NCI-H510A (cell line): ENCODE data around the gene GASK1A.

Source experiments
- DNase-seq: peaks from one replicate; lab custom pipeline; 2025; lab: John Stamatoyannopoulos, UW

The GASK1A gene

GRCh38 chr3:43014241-43014640 lies 35.1 kb downstream of the GASK1A start:
- DNase-seq, result no peak

DNA sequence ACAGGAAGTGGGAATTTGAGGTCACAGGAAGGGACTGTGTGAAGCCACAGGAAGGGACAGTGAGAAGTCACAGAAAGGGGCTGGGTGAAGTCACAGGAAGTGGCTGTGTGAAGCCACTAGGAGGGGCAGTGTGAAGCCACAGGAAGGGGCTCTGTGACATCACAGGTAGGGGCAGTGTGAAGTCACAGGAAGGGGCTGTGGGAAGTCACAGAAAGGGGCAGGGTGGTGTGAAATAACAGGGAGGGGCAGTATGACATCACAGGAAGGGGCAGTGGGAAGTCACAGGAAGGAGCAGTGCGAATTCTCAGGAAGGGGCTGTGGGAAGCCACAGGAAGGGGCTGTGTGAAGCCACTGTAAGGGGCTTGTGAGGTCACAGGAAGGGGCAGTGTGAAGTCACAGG lies 35.8 kb downstream of the GASK1A start:
- no peak for DNase-seq

GRCh38 chr3:43015572-43015971 lies 36.5 kb downstream of the GASK1A start:
- no peak for DNase-seq

DNA sequence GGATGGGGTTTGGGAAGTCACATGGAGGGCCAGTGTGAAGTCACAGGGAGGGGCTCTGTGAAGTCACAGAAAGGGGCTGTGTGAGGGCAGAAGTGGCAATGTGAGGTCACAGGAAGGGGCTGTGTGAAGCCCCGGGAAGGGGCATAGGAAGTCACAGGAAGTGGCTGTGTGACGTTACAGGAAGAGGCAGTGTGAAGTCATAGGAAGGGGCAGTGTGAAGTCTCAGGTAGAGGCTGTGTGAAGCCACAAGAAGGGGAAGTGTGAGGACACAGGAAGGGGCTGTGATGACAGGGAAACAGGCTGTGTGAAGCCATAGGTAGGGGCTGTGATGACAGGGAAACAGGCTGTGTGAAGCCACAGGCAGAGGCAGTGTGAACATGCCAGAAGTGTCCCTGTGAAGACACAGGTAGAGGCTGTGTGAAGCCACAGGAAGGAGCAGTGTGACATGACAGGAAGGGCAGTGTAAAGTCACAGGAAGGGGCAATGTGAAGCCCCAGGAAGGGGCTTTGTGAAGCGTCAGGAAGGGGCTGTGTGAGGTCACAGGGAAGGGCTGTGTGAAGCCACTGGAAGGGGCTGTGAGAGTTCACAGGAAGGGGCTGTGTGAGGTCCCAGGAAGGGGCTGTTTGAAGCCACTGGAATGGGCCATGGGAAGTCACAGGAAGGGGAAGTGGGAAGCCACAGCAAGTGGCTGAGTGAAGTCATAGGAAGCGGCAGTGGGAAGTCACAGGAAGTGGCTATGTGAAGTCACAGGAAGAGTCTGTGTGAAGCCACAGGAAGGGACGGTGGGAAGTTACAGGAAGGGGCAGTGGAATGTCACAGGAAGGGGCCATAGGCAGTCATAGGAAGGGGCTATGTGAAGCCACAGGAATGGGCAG lies 37.1 kb downstream of the GASK1A start:
- no peak for DNase-seq

DNA sequence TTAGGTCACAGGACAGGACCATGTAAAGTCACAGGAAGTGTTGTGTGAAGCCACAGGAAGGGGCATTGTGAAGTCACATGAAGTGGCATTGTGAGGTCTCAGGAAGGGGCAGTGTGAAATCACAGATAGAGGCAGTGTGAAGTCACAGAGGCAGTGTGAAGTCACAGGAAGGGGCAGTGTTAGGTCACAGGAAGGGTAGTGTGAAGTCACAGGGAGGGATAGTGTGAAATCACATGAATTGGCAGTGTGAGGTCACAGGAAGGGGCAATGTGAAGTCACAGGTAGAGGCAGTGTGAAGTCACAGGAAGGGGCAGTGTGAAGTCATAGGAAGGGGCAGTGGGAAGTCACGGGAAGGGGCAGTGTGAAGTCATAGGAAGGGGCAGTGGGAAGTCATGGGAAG lies 37.9 kb downstream of the GASK1A start:
- no peak for DNase-seq

- no peak for DNase-seq
Observed at GRCh38 chr3:43017593-43018195, 38.6 kb downstream of the GASK1A start.

GRCh38 chr3:43018246-43018645 lies 39.1 kb downstream of the GASK1A start:
- no peak for DNase-seq

- DNase-seq, result no peak
Observed at GRCh38 chr3:43019006-43019809, 40.1 kb downstream of the GASK1A start.

- DNase-seq, result no peak
Observed at GRCh38 chr3:43019826-43020225, 40.7 kb downstream of the GASK1A start.

DNA sequence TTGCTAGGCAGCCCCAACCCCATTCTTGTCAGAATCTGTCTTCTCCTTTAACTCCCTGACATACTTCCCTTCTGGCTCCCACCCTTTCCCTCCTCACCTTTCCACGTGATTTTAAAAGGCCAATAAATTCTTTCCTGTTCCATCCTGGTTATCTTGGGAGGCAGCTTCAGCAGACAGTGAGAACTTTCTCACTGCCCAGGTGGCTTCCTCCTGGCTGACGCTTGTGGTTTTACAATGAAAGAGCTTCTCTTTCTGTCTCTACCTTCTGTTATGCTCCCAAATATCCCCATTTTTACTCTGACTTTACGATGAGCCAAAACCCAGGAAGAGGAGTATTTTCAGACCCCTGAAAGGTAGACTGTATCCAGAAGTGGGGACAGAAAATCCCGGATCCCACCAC lies 42.1 kb downstream of the GASK1A start:
- no peak for DNase-seq

DNA sequence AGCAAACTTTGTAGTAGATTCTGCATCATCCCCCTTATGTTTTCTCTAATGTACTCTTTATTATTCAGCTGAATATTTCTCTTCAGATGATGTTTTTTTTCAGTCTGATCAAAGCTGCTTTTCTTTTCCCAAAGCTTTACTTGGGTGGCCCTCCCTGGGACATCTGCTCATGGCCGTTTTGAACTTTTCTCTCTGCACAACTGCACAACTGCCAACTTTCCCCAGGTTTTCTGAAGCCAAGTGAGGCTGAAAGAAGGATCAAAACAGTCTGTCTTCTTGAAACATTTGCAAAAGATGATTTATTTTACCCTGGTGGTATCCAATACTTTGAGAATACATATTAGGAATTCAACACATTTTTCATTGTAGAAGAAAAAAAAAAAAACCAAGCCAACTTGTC lies 43.0 kb downstream of the GASK1A start:
- no peak for DNase-seq

- no peak for DNase-seq
Observed at GRCh38 chr3:43023066-43023465, 44.0 kb downstream of the GASK1A start.

- no peak for DNase-seq
Observed at GRCh38 chr3:43023746-43024145, 44.6 kb downstream of the GASK1A start.

GRCh38 chr3:43024181-43024885 lies 45.2 kb downstream of the GASK1A start:
- DNase-seq, result no peak

GRCh38 chr3:43025423-43025822 lies 46.3 kb downstream of the GASK1A start:
- DNase-seq, result no peak

DNA sequence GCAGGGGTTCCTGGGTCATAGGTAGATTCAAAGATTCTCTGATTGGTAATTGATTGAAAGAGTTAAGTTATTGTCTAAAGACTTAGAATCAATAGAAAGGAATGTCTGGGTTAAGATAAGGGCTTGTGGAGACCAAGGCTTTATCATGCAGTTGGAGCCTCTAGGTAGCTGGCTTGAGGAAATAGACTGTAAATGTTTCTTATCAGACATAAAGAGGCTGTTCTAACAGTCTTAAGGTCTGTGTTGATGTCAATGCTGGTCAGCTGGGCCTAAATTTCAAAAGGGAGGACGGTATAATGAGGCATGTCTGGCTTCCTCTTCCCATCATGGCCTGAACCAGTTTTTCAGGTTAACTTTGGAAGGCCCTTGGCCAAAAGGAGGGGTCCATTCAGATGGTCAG lies 48.9 kb downstream of the GASK1A start:
- DNase-seq, result no peak

DNA sequence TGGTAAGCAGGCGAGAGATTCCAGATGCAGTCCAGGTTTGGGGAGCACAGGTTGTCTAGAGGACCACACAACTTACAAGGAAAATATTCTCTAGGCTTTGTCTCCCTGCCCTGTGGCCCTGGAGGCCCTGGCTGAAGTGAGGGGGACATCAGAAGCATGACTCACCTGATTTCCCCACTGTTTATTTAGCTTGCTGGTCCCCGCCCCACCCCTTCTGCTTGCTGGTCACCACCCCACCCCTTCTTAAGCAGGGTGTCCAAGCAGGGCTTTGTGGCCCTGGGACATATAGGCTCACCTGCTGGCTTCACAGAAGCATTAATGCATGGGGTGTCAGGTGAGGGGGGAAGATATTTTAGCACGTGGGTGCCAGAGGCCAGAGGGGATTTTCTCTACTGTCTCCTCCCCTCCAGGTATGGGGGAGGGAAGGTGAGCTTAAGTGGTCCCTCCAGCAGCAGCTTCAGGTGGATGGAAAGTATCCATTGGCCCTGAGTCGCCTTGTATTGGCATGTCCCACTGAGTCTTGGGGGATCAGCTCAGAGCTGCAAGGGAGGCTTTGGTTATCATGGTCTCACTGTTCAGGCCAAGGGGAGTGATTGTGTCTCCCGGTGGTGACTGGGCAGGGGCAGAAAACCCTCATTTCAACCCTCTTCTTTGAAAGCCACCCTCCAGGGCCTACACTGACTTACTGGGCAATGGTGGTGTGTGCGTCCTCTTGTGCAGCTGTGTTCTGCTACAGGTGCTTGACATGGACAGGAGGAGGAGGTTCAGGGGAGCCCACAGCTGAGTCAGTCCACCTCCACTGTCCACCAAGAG lies 49.8 kb downstream of the GASK1A start:
- DNase-seq, result no peak

DNA sequence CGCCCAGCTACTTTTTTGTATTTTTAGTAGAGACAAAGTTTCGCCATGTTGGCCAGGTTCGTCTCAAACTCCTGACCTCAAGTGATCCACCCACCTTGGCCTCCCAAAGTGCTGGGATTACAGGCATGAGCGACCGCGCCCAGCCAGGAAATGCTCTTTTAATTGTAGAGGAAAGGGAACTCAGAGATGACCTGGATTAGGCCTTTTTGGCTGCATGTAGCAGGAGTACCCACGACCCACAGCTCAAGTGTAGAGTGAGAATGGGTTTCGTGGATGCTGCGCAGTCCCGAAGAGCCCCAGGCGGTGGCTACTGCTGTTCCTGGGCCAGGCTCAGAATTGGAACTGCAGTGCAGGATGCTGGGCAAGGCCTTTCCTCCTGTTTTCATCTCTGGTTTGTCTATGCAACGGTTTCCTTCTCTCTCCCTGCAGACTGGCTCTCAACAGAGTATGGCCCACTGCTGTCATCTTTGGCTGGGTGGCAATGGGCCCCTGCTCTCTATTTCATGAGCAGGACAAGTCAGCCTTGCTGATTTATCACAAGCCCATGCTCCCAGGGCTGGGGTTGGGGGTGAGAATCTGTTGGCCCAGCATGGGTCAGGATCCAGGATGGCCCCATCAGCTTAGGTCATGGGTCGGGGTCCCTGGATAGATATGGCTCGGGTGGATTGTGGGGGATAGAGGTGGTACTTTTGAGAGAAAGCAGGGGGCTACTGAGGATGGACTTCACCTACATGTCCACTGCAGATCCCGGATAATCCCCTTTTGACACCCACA lies 51.2 kb downstream of the GASK1A start:
- DNase-seq, result no peak

DNA sequence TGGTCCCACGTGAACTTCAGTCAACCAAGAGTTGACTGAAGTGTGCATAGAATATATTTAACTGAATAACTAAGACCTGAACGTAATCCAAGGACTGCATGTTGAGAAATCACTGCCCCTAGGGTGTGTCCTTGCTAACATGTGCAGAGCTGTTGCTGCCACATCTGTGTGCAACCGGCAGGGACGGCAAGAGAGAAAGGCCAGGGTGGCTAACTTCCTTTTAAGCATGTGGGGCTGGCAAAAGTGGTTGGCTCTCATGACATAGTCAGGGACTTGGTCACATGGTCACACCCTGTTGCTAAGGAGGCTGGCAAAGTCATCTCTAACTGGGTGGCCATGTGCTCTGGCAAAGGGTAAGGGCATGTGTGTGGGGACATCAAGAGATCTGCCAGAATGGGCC lies 52.4 kb downstream of the GASK1A start:
- no peak for DNase-seq

GRCh38 chr3:43031889-43032545 lies 52.9 kb downstream of the GASK1A start:
- no peak for DNase-seq
